ENCODE results near the gene A4GALT.
"Not testable (repeated sequence)": the region's sequence is repeated elsewhere in the genome, so short reads cannot be mapped to it uniquely, and the experiment has no call there.

- not testable (repeated sequence) for TF ChIP-seq PATZ1 (CRISPR knock-in tag; IDR thresholded peaks at IDR 0.05; ENCODE audit: borderline replicate concordance); GLIS3 (CRISPR knock-in tag; IDR thresholded peaks at IDR 0.05); ZC3H10 (CRISPR knock-in tag; IDR thresholded peaks at IDR 0.05); ZNF8 (CRISPR knock-in tag; IDR thresholded peaks at IDR 0.05); ZFP30 (CRISPR knock-in tag; IDR thresholded peaks at IDR 0.05)
These were observed 34.5 kb upstream of the A4GALT start for GRCh38 chr22:42755121-42755520.

All from SK-N-SH treated with all-trans-retinoic acid at 6 μM for 48 hours (cell line).